ENCODE measurements around the gene KLF11. TPM values are rescaled to one million over a fixed set of nuclear protein-coding genes. Genes with fewer than 3 reads are reported as not detected.
A peak's percentile ranks its signal among the peaks of the same experiment; 100 is the strongest.

Gene KLF11
- polyA plus RNA-seq, 3 donors: 21.0 to 69.8 (median 25.3) TPM

- Histone ChIP-seq H3K4me2 (replicated peaks; ENCODE audit: extremely low read depth, low read length, poor library complexity, severe bottlenecking) (no peak overlapping the region), H4K20me1 (ENCODE audit: insufficient read depth, low read length) (no peaks in the 10 kb centered on the region), H3K4me3 (replicated peaks in 1 of 3; ENCODE audit: low read depth in 2 of 3, low read length in 3 of 3) (no peak overlapping the region), H3K9ac (ENCODE audit: insufficient read depth, low read length, poor library complexity, severe bottlenecking) (no peak overlapping the region), H2AFZ (ENCODE audit: insufficient read depth, low read depth, low read length, poor library complexity, severe bottlenecking) (no peak overlapping the region), H3K27me3 (ENCODE audit: control insufficient read depth in 2 of 2, insufficient read depth in 2 of 2, low read length in 2 of 2) (peaks cover 0 to 18% of the 10 kb centered on the region in 2 donors), H3K4me1 (ENCODE audit: control insufficient read depth in 1 of 2, insufficient read depth in 2 of 2, low read length in 2 of 2) (peaks cover 4 to 9% of the 10 kb centered on the region in 2 donors), H3K9me3 (replicated peaks in 1 of 2; ENCODE audit: control insufficient read depth in 1 of 2, insufficient read depth in 1 of 2, low read length in 2 of 2) (peaks cover 6 to 9% of the 10 kb centered on the region in 2 donors), H3K36me3 (replicated peaks in 1 of 2; ENCODE audit: control insufficient read depth in 1 of 2, insufficient read depth in 2 of 2, low read length in 2 of 2) (no peaks in the 10 kb centered on the region), H3K79me2 (ENCODE audit: insufficient read depth, low read length) (no peaks in the 10 kb centered on the region), H3K27ac (ENCODE audit: low read depth in 1 of 2, low read length in 2 of 2) (no peak overlapping the region)
- Mint-ChIP-seq H3K27me3 (ENCODE audit: low read depth in 3 of 3) (peaks cover 27 to 44% (median 31%) of the 10 kb centered on the region in 3 donors), H3K4me1 (peaks cover 6% of the 10 kb centered on the region), H3K27ac (peak overlapping the region in 1 of 7 donors; percentile 80), H3K4me3 (no peak overlapping the region), H3K36me3 (peaks cover 0 to 7% of the 10 kb centered on the region in 2 donors), H3K9me3 (peaks cover 0 to 16% (median 9%) of the 10 kb centered on the region in 7 donors)
- no peak for TF ChIP-seq CTCF (IDR thresholded peaks at IDR 0.05)
- intact Hi-C loops (cut with micrococcal nuclease): no loop called here
- DNase-seq: no peak
- 90% methylated on average over 7 of the region's 9 CpGs for WGBS (ENCODE audit: insufficient coverage)
Measured at GRCh38 chr2:10008809-10009176, 34.6 kb upstream of the KLF11 start.

GRCh38 chr2:10009271-10009810 lies 34.0 kb upstream of the KLF11 start:
- H3K4me1 Mint-ChIP-seq: peaks cover 6% of the 10 kb centered on the region
- Histone ChIP-seq H3K9ac (ENCODE audit: insufficient read depth, low read length, poor library complexity, severe bottlenecking) (no peak overlapping the region), H3K4me1 (ENCODE audit: control insufficient read depth in 1 of 2, insufficient read depth in 2 of 2, low read length in 2 of 2) (peaks cover 4 to 9% of the 10 kb centered on the region in 2 donors), H3K79me2 (ENCODE audit: insufficient read depth, low read length) (no peaks in the 10 kb centered on the region), H3K4me3 (replicated peaks in 1 of 3; ENCODE audit: low read depth in 2 of 3, low read length in 3 of 3) (no peak overlapping the region), H4K20me1 (ENCODE audit: insufficient read depth, low read length) (no peaks in the 10 kb centered on the region), H3K4me2 (replicated peaks; ENCODE audit: extremely low read depth, low read length, poor library complexity, severe bottlenecking) (no peak overlapping the region), H3K36me3 (replicated peaks in 1 of 2; ENCODE audit: control insufficient read depth in 1 of 2, insufficient read depth in 2 of 2, low read length in 2 of 2) (no peaks in the 10 kb centered on the region), H2AFZ (ENCODE audit: insufficient read depth, low read depth, low read length, poor library complexity, severe bottlenecking) (no peak overlapping the region), H3K9me3 (replicated peaks in 1 of 2; ENCODE audit: control insufficient read depth in 1 of 2, insufficient read depth in 1 of 2, low read length in 2 of 2) (peaks cover 6 to 12% of the 10 kb centered on the region in 2 donors), H3K27ac (ENCODE audit: low read depth in 1 of 2, low read length in 2 of 2) (no peak overlapping the region), H3K27me3 (ENCODE audit: control insufficient read depth in 2 of 2, insufficient read depth in 2 of 2, low read length in 2 of 2) (peaks cover 0 to 18% of the 10 kb centered on the region in 2 donors)
- H3K27me3 Mint-ChIP-seq (ENCODE audit: low read depth in 3 of 3): peaks cover 27 to 44% (median 31%) of the 10 kb centered on the region in 3 donors
- no peak overlapping the region for H3K4me3 Mint-ChIP-seq
- DNase-seq: no peak
- intact Hi-C loops (cut with micrococcal nuclease): no loop called here
- peak overlapping the region in 1 of 7 donors; percentile 68 for H3K27ac Mint-ChIP-seq
- no peak for TF ChIP-seq CTCF (IDR thresholded peaks at IDR 0.05)
- WGBS (ENCODE audit: insufficient coverage): 94% methylated on average over 17 of the region's 19 CpGs
- H3K36me3 Mint-ChIP-seq: peaks cover 0 to 7% of the 10 kb centered on the region in 2 donors
- peaks cover 0 to 16% (median 9%) of the 10 kb centered on the region in 7 donors for H3K9me3 Mint-ChIP-seq
